ENCODE data around the gene CDK3.
"Not testable (repeated sequence)": the region's sequence is repeated elsewhere in the genome, so short reads cannot be mapped to it uniquely, and the experiment has no call there.

The CDK3 gene

DNA sequence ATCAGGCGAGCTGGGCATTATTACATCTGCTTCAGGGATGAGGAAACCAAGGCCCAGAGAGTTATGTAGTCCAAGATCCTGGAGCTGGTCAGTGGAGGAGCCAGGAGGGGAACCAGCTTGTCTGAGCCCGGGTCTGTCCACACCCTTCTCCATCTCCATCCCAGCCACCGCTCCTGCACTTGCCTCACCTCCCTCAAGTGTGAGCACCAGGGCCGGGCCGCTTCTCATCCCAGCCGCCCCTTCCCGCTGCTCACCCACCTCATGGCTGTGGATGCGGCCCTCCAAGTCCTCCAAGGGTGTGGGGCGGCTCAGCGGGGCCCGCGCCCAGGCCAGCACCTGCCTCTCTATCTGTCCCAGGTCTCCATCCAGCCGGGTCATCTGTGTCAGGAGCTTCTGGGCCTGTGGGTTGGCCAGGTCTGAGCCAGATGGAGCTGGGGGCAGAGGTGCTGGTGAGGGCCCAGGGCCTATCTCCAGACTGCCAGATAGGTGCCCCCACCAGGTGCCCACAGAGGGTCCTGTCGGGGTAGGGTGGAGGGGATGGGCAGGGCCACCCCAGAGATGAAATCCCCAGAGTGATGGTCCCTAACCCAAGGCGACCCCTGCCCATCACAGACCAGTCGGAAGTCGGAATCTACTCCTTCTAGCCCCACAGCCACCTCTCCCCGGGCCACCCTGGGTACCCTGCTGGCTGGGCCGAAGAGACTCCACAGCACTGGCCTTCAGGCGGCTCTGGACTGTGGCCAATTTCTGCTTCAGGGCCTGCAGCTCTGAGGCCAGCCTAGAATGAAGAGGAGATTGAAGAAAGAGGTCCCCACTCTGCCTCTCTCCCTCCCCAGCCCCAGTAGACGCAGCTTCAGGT, 17.1 kb downstream of the CDK3 start:
- DNase-seq = no peak

DNA sequence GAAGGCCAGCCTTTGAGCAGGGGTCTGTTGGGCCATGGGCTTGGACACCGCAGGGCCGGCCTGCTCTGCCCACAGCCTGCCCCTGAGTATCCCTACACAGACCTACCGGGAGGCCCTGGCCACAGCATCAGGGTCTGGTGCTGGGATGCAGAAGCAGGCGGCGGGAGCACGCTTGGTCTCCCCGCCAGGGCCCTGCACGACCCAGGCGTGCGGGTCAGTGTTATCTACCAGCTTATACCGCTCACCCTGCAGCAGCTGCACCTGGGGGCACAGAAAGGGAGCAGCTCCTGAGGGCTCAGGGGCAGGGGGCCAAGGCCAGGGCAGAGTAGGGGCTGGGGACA, 17.7 kb downstream of the CDK3 start:
- no peak for DNase-seq

DNA sequence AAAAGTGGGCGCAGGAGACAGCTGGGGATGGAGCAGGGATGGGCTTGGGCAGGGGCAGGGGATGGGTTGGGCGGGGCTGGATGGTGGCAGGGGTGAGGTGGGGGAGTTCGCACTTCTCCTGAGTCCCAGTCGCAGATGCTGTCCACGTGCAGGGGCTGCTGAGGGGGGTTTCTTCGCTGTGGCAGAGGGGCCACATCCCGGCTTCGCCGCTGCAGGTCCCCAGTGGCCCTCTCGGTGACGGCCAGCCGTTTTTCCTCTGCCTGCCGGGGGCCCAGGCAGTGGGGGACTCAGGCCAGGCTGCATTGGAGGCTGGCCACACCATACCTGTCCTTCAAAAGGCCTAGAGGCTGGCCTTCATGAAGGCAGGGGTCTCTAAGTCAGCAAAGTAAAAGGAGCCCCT, 18.1 kb downstream of the CDK3 start:
- DNase-seq = no peak

DNA sequence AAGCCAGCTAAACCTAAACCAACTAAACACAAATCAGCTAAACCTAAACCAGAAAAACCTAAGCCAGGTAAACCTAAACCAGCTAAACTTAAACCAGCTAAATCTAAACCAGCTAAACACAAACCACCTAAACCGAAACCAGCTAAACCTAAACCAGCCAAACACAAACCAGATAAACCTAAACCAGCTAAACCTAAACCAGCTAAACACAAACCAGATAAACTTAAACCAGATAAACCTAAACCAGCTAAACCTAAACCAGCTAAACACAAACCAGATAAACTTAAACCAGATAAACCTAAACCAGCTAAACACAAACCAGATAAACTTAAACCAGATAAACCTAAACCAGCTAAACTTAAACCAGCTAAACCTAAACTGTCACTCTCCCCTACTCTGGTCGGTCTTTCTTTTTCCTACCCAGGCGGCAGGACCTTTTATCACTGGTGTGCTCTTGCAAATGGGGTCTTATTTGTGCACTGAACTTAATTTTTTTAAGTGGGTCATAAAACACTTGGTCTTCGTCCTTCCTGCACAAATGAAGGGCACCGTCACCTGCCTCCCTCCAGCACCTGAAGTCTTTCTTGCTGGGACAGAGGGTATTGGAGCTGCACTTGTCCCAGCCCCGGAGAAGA, 19.3 kb downstream of the CDK3 start:
- DNase-seq = no peak

DNA sequence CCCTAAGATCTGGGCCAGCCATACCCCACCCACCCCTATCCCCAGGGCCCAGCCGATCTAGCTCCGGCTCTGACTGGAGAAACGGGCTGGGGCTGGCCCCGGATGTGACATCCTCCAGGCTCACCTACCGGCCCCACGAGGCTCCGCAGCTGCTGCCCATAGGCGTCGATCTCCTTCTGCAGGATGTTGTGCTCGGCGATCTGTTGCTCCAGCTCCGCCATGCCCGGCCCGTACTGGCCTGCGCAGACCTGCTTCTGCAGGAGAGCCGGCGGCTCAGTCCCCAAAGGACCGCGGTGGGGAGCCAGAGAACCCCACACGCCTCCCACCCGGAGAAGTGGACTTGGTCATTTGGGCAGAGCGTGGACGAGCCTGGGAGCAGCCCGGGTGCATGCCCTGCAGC, 21.6 kb downstream of the CDK3 start:
- DNase-seq = no peak

DNA sequence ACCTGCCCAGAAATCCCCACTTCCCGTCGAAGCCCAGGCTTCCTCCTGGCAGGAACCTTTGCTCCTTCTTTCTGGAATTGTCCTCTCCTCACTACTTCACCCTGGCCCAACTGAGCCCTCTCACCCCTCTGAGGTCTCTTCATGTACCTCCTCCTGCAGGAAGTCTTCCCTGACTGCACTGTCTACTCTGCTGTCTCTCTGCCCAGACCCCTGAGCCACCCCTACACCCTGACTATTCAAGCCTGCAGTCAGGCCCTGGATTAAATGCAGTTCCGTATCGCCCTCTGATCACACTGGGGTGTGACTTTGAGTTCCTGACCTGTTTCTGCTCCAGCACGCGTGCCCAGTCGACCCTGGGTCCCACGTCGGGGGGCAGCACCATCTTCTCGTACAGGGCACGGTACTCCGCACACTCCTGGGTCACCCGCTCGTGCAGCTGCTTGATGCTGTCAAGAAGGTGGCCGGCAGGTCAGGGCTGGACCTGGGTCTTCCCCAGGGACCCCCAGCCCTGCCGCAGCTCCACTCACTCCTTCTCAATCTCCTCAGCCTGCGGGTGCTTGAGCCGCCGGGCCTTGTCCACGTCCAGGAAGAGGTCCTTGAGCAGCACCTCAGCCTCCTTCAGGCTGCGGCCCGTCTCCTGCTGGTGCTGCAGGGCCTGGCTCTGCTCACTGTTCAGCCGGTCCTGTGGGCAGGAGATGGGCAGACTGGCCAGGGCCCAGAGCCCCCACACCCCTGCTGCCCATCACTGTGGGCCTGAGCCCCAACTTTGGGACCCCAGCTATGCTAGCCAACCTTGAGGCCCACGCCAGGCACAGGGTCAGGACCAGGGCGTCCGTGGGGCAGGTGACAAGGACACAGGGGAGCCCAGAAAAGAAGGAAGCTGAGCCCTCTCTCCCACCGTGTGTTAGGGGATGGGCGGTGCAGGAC, 22.6 kb downstream of the CDK3 start:
- DNase-seq = no peak

DNA sequence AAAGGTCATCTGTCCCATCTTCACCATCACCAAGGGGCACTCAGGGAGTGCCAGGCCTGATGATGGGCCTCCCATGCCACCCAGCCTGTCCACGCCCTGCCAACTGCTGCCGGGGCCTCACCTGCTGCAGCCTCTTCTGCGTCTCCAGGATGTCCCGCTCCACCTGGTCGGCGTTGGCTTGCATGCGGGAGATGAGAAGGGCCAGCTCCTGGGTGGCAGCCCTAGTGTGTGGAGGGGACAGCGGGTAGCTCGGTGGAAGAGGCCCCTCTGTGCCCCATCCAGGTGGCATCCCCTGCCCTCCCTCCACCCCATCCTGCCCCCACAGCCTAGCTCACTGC, 23.2 kb downstream of the CDK3 start:
- DNase-seq = no peak

DNA sequence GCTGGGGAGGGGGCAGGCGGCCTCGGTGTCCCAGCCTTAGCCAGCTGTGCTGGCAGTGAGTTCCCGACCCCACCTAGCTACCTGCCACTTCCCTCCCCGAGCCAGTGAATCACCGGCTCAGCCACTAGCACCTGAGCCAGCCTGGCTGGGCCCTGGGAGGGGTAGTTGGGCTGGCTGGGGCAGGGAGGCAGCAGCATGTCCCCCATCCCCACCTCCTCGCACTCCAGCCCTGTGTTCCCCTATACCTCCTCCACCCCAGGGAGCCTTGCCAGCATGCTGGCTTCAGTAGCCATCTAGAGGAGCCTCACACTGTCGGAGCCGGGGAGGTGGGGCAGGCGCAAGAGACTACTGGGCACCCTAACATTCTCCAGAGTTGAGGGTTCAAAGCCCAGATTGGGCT, 23.7 kb downstream of the CDK3 start:
- DNase-seq = no peak

DNA sequence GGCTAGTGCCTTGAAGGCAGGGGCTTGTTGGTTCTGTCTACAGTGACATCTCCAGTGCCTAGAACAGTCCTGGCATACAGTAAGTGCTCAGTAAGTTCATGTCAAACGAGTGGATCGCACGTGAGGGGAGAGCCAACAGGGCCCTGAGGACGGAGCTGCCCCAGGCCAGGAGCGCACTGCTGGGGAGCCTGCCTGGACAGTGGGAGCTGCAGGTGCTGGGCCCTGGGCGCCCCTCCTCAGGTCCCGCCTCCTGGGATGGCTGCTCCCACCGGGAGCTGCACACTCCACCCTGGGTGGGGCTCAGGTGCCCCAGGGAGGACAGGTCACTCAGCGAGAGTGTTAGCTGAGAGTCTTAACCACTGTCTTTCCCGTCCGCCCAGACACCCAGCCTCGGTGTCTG, 24.6 kb downstream of the CDK3 start:
- DNase-seq = no peak

DNA sequence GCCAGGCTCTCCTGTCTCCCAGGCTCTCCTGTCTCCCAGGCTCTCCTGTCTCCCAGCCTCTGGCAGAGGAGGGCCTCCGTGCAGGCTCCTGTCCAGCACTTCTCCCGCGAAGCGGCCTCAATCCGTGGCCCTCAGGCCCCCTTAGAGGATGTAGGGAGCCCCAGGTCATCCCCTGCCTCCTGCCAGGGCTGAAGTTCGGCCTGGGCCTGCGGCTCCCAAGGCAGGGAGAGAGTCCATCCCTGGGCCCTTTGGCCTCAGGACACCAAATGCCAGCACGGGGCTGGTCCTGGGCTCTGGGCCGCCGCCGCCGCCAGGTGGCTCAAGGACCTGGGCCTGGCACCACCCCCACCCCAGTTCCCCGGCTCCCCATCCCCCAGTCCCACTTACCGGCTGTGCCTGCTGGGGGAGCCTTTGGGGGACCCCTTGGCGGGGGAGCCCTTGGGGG, 26.1 kb downstream of the CDK3 start:
- DNase-seq = no peak

DNA sequence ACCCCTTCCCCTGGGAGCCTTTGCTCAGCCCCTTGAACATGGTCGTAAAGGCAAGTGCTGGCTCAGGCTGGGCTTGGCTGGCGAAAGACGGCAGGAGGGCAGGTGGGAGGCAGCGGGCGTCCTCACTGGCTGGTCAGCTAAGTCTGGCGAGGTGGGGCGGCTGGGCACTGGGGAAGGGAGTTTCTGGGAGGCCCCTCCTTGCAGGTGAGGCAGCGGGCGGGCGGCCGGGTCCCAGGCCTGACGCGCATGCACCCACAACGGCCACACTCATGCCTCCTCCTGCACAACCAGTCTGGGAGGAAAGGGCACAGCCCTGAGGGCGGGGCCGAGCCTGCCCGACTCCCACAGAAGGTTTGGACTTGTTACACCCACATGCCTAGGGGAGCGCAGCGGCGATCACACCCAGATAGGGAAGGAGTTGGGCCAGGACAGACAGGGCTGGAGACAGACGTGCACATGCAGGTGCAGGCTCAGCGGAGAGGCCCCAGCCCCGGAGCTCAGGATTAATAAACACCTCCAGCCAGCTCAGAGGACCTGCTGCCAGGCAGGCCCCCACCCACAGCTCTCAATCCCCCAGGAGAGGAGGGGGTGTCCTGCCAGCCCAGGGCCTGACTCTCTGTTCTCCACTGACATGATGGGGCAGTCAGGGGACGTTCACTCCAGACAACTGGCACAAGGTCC, 26.6 kb downstream of the CDK3 start, which contains the start of gene EVPL:
Gene EVPL, minus strand, starts transcription at position 148 of the 681 bp plus-strand sequence. Its CDS starts 108 bp downstream, at position 40.
- no peak for DNase-seq

DNA sequence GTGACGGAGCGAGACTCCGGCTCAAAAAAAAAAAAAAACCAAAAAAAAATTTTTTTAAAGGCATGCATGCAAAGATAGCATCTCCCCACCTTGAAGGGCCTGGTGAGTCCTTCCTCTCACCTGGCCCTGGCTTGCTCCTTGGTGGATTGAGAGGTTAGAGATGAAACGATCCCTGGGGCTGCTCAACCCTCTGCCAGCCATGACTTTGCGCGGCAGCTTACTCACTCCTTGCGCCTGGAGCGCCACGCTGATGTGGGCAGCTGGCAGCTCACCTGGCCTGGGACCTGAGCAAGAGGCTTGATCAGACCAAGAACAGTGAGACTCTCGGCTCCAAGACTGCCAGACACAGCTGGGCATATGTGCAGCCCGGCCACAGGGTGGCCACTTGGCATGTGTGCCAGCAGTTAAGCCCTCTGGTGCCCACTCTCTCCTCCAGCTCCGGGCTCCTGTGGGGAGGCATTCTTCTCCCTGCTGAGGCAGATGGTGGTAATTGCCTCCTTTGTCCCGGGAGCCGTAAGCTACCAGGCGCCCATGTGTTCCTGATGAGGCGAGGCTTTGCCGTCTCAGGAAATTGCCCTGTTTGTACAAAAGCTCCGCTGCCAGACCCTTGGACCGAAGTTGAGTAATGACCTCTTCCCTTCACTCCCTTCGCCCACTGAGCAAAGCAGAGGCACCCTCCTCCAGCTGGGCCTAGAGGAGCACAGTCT, 31.6 kb downstream of the CDK3 start:
- DNase-seq = no peak

DNA sequence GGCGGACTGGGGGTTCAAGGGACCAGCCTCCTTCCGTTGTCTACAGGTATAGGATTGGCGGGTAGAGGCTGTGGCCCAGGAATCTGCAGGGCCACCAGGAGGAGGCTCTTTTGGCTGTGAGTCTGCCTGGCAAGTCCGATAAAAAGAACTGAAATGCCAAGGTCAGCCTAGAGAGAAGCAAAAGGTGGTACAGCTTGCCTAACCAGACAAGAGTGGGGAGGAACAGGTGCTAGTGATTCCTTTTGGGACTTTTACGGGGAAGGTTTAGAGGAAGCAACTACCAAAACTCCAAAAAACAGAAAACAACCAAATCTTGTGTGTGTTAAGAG, 32.1 kb downstream of the CDK3 start:
- no peak for DNase-seq

DNA sequence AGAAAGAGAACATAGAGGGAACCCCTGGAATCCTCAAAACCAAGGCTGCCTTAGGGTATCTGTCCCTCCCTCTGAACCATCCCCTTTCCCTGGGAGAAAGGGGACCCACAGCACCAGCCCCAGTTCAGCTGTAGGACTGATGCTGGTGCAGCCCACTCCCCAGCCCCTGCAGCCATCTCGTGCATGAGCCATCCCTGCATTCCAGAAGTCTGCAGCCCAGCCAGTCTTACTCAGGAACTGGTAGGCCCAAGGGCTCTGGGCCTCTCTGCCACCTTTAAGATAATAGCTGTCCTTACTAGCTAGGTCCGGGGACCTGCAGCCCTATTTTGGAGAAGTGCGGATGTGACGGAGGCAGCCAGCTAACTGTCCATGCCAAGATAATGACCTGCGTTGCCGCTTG, 32.5 kb downstream of the CDK3 start:
- no peak for DNase-seq

DNA sequence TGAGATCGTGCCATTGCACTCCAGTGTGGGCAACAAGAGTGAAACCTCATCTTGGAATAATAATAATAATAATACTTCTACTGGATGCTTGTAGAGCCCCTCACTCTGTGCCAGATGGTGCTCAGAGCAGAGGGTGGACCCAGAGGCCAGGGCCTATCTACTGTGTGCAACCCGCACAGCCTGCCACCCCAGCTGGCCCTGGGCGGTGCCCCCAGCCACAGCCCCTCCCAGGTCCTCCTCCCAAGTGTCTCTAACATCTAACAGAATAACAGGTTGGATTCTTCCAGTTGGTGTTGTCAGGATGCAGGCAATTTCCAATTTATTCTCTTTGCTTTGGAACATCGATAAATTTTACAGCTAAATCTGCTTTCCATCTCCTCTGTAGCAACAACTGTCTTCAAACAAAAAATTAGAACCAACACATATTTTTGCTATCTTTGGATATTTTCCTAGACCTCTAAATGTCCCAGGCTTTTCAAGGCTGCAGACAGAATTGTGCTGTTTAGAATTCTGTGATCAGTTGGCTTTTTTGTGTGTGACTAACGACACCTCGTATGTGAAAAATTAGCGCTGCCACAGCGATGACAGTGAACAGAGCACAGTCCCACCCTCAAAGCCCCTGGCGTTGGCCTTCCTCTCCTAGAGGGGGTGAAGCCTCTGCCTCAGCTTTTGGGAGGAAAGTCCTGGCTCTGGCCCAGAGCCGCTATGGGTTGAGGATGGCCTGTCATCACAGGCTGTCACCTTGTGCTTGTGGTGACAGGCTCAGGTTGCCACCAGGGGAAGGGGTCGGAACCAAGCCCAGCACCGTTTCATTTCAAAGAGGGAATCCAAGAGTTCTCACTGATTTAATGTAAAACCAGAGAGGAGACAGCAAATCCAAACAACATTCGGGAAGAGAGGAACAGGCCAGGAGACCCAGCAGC, 34.0 kb downstream of the CDK3 start:
- no peak for DNase-seq

DNA sequence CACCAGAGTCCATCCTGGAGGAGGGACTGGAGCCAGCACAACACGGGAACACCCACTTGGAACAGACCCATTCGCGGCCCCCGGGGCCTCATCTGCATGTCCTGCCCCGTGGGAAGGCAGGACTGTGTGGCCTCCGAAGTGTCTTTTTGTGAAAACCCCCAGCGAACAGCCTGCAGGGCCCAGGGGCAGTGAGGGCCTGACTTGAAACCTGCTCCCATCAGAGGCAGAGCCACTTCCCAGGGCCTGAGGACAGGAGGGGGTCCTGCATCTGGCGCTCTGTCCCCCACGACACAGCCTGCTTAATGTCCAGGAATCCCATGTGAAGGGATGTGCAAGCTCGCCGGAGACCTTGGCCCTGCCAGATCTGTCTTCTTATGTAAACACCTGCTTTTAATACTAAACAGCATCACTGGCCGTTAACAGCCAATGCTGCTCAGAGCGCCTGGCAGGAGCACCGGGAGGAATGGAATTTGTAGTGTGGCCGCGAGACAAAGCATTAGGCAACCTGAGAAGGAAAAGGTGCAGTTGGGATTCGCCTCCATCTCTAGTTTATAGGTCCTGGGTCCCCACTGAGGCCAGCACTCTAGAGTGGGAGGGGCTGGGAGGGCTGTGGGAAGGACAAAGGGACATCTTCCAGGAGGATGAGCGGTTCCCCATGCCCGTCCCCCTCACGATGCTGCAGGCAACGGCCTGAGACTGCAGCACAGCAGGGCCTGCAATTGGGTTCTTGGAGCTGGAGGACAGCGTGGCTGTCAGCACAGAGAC, 36.0 kb downstream of the CDK3 start:
- DNase-seq = no peak

DNA sequence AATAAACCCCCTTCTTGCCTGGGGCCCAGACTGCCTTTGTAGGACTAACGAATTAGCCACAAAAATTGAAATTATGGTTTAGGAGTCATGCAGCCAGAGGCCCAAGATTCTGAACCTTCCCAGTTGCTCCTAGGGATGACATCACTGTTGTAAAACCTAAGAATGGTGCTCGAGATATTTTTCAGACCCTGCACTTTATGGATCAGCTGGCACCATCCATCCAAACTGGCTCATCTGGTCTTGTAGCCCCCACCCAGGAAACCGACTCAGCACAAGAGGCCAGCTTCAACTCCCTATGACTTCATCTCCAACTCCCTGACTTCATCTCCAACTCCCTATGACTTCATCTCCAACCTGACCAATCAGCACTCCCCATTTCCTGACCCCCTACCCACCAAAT, 37.4 kb downstream of the CDK3 start:
- DNase-seq = no peak

DNA sequence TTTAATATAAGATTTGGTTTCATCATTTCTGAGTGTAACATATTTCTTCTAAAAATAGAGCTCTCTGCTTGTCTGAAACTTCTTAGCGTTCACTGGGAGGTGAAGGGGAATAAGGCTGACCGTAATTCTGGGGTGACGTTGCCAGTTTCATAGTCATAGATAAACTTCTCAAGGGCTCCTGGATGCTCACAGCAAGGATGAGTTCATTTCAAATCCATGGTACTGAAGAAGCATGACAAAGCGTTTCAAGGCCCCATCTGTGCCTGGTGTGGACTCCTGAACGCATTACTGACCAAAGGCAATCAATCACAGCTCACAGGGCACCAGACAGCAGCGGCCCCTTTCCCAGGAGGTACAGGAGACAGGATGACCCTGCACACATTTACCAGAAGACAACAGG, 38.5 kb downstream of the CDK3 start:
- DNase-seq = no peak

DNA sequence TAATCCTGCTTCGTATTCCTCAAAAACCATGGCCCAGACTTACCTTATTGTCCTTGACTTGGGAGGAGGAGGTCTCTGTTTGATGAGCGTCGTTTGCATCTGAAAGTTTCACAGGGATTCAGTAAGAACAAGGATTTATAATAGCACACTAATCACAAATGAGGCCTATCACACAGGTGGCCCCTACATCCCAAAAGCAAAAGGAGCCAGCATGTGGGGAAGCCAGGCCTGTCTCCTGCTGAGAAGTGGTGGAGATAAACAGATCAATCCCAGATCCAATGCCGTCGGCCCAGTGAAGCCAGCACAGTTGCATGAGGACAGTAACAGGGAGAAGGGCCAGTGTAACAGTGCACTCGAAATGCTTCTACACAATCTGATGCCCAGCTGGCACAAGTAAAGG, 39.7 kb downstream of the CDK3 start:
- DNase-seq = no peak

DNA sequence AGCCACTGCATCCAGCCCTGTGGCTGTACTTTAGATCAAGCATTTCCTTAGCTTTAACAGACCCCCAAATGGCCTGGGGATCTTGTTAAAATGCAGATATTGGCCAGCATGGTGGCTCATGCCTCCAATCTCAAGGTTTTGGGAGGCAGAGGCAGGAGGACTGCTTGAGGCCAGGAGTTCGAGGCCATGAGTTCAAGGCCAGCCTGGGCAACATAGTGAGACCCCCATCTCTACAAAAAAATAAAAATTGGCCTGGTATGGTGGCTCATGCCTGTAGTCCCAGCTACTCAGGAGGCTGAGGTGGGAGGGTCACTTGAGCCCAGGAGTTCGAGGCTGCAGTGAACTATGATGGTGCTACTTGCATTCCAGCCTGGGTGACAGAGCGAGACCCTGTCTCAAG, 42.2 kb downstream of the CDK3 start:
- not testable (repeated sequence) for DNase-seq
